Effector memory CD4-positive, alpha-beta T cell (primary cell): ENCODE data around the gene KIF1A.

Experiments used
- DNase-seq, 3 donors: peaks; one replicate each; pipeline ENCODE4 v3.0.0-alpha.2; 2020
- H3K27ac ChIP-seq: 2 replicates; pipeline ENCODE4 v1.7.0; 2013; ENCODE audit warnings: mild to moderate bottlenecking, low read length, moderate library complexity; ENCODE audit not compliant: insufficient read depth, poor library complexity, severe bottlenecking
- H3K27me3 ChIP-seq: replicated peaks from 2 replicates; pipeline ENCODE4 v1.7.0; 2013; ENCODE audit warnings: mild to moderate bottlenecking, low read length; ENCODE audit not compliant: insufficient read depth, control insufficient read depth, poor library complexity, severe bottlenecking
- H3K36me3 ChIP-seq: 2 replicates; pipeline ENCODE4 v1.7.0; 2013; ENCODE audit warnings: mild to moderate bottlenecking, low read length, moderate library complexity; ENCODE audit not compliant: control insufficient read depth, insufficient read depth
- H3K4me1 ChIP-seq: 2 replicates; pipeline ENCODE4 v1.7.0; 2013; ENCODE audit warnings: low read length, mild to moderate bottlenecking; ENCODE audit not compliant: control insufficient read depth, insufficient read depth, poor library complexity, severe bottlenecking
- H3K4me3 ChIP-seq: 2 replicates; pipeline ENCODE4 v1.7.0; 2013; ENCODE audit warnings: low read length, low read depth, mild to moderate bottlenecking; ENCODE audit not compliant: insufficient read depth, poor library complexity, severe bottlenecking
- H3K9me3 ChIP-seq: 2 replicates; pipeline ENCODE4 v1.7.0; 2013; ENCODE audit warnings: mild to moderate bottlenecking, low read length, moderate library complexity; ENCODE audit not compliant: control insufficient read depth

Gene KIF1A

DNA sequence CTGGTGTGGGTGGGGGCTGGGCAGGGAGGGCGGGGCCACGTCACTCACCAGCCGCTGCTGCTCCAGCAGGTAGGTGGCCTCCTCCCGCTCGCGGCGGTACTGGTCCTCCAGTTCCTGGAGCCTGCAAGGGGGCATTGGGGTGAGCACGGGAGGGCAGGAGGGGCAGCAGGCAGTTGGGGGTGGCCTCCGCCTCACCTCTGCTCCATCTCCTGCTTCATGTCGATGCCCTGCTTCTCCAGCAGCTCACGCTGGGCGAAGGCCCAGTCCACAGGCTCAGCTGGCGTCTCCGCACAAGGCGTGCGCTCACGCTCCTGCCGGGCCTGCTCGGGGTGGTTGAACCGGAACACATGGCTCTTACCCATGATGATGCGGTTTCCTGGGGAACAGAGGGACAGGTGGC, 57.0 kb downstream of the KIF1A start:
- no peak for DNase-seq
- Histone ChIP-seq H3K36me3 (no peaks in the 10 kb centered on the region), H3K4me1 (no peaks in the 10 kb centered on the region), H3K27me3 (no peaks in the 10 kb centered on the region), H3K9me3 (no peaks in the 10 kb centered on the region), H3K4me3 (no peak overlapping the region), H3K27ac (no peak overlapping the region)

DNA sequence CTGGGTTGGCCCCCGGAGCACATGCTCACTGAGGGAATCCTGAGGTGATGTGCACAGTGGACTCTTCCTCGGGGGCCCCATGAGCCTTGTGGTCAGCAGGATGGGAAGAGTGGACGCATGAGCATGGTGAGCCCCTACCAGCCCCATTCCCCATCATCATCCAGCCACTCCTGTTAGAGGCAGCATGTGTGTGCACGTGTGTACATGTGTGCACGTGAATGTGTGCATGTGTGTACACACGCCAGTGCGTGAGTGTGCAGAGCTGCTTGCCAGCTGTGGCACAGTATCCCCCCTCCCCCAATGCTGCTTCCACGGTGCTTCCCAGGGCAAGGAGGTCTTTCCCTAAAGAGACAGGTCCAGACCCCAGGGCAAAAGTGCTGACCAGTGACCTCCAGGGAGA, 57.8 kb downstream of the KIF1A start:
- DNase-seq: no peak
- Histone ChIP-seq H3K36me3 (no peaks in the 10 kb centered on the region), H3K9me3 (no peaks in the 10 kb centered on the region), H3K4me1 (no peaks in the 10 kb centered on the region), H3K27ac (no peak overlapping the region), H3K27me3 (no peaks in the 10 kb centered on the region), H3K4me3 (no peak overlapping the region)

- Histone ChIP-seq H3K4me3 (no peak overlapping the region), H3K27ac (no peak overlapping the region), H3K36me3 (no peaks in the 10 kb centered on the region), H3K4me1 (no peaks in the 10 kb centered on the region), H3K27me3 (no peaks in the 10 kb centered on the region), H3K9me3 (no peaks in the 10 kb centered on the region)
- no peak for DNase-seq
Measured at GRCh38 chr2:240760576-240761246, 59.3 kb downstream of the KIF1A start.

GRCh38 chr2:240760121-240760520, 59.9 kb downstream of the KIF1A start:
- Histone ChIP-seq H3K4me1 (no peaks in the 10 kb centered on the region), H3K27me3 (no peaks in the 10 kb centered on the region), H3K4me3 (no peak overlapping the region), H3K27ac (no peak overlapping the region), H3K9me3 (no peaks in the 10 kb centered on the region), H3K36me3 (no peaks in the 10 kb centered on the region)
- no peak for DNase-seq

- no peak for DNase-seq
- Histone ChIP-seq H3K4me3 (no peak overlapping the region), H3K9me3 (no peaks in the 10 kb centered on the region), H3K36me3 (no peaks in the 10 kb centered on the region), H3K27me3 (no peaks in the 10 kb centered on the region), H3K27ac (no peak overlapping the region), H3K4me1 (no peaks in the 10 kb centered on the region)
Measured at GRCh38 chr2:240759459-240759858, 60.6 kb downstream of the KIF1A start.

- no peaks in the 10 kb centered on the region for H3K9me3 ChIP-seq
- no peak for DNase-seq
- no peaks in the 10 kb centered on the region for H3K4me1 ChIP-seq
- no peak overlapping the region for H3K27ac ChIP-seq
- no peaks in the 10 kb centered on the region for H3K27me3 ChIP-seq
- no peak overlapping the region for H3K4me3 ChIP-seq
- no peaks in the 10 kb centered on the region for H3K36me3 ChIP-seq
Measured at GRCh38 chr2:240757086-240757614, 62.9 kb downstream of the KIF1A start.

DNA sequence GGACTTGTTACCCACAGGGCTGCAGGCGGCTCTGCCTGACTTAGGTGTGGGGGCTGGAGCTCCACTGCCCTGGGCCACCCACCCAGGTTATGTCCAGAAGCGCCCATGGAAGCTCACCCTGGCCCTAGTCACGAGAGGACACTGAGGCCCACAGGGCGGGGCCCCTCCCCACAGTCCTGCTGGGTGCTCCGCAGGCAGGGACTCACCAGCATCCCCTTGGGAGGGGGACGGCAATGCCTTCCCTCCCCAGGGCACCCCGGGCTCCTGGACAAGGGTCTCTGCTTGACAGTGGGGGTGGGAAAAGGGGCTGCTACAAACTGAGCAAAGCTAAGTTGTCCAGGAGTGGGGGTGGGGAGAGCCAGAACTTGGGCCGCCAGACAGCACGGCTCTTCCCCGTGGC, 67.8 kb downstream of the KIF1A start:
- Histone ChIP-seq H3K4me3 (no peak overlapping the region), H3K4me1 (no peaks in the 10 kb centered on the region), H3K36me3 (no peaks in the 10 kb centered on the region), H3K27ac (no peak overlapping the region), H3K9me3 (no peaks in the 10 kb centered on the region), H3K27me3 (no peaks in the 10 kb centered on the region)
- no peak for DNase-seq

DNA sequence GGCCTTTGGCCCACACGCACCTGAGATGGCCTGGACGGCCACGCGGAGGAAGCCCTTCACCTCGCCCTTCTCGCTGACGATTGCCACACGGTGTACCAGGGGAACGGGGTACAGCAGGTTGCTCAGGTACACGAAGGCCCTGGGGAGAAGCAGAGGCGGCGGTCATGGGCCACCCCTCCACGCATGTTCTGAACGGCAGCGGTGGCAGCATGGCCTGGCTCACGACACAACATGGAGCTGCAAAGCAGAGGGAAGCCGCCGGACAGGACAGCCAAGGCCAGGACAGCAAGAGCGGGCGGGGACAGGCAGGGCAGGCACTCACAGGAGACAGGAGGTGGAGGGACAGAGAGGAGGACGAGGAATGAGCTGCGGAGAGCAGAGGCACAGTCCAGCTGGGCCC, 69.6 kb downstream of the KIF1A start:
- Histone ChIP-seq H3K4me3 (no peak overlapping the region), H3K9me3 (no peaks in the 10 kb centered on the region), H3K36me3 (no peaks in the 10 kb centered on the region), H3K27me3 (no peaks in the 10 kb centered on the region), H3K27ac (no peak overlapping the region), H3K4me1 (no peaks in the 10 kb centered on the region)
- DNase-seq: no peak

DNA sequence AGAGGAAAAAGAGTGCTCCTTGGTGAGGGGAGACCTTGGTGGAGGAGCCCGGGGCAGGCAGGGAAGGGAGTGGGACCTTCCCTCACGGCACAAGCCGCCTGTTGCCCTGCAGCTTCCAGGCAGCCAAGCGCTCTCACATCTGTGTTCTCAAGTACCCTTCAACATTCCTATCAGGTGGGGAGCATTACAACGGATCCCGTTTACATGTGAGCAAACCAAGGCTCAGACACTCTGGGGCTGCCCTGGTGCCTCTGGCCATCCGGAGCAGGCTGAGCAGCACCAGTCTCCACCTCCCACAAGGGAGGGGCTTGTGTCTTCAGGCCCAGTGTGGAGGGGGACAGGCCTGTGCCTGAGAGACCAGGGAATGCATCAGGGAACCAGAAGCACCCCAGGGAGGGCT, 70.5 kb downstream of the KIF1A start:
- Histone ChIP-seq H3K4me1 (no peaks in the 10 kb centered on the region), H3K9me3 (no peaks in the 10 kb centered on the region), H3K27ac (no peak overlapping the region), H3K27me3 (no peaks in the 10 kb centered on the region), H3K36me3 (no peaks in the 10 kb centered on the region), H3K4me3 (no peak overlapping the region)
- DNase-seq: no peak

- Histone ChIP-seq H3K9me3 (no peaks in the 10 kb centered on the region), H3K27me3 (no peaks in the 10 kb centered on the region), H3K4me3 (no peak overlapping the region), H3K27ac (no peak overlapping the region), H3K36me3 (no peaks in the 10 kb centered on the region), H3K4me1 (no peaks in the 10 kb centered on the region)
- no peak for DNase-seq
Measured at GRCh38 chr2:240747256-240747655, 72.8 kb downstream of the KIF1A start.
